Subcutaneous abdominal adipose tissue (tissue), 5 donors: ENCODE results near the gene NFASC.

Source experiments
- H3K27ac ChIP-seq: one replicate; pipeline ENCODE4 v1.7.0; 2013; ENCODE audit warnings: low read depth, mild to moderate bottlenecking, inconsistent platforms, low read length, moderate library complexity
- H3K27me3 ChIP-seq, 5 donors: one replicate each; pipeline ENCODE4 v1.7.0; 2013; ENCODE audit warnings: low read length in 5 of 5, inconsistent platforms in 1 of 5; ENCODE audit not compliant: control insufficient read depth in 5 of 5, insufficient read depth in 4 of 5
- H3K36me3 ChIP-seq, 5 donors: one replicate each; pipeline ENCODE4 v1.7.0; 2013; ENCODE audit warnings: low read length in 5 of 5; ENCODE audit not compliant: control insufficient read depth in 5 of 5, insufficient read depth in 5 of 5
- H3K4me1 ChIP-seq, 5 donors: one replicate each; pipeline ENCODE4 v1.7.0; 2013; ENCODE audit warnings: low read length in 5 of 5, mild to moderate bottlenecking in 3 of 5, moderate library complexity in 1 of 5; ENCODE audit not compliant: control insufficient read depth in 5 of 5, insufficient read depth in 5 of 5
- H3K4me3 ChIP-seq, 5 donors: one replicate each; pipeline ENCODE4 v1.7.0; 2013; ENCODE audit warnings: low read length in 5 of 5, low read depth in 1 of 5
- H3K9ac ChIP-seq, 5 donors: one replicate each; pipeline ENCODE4 v1.7.0; 2013; ENCODE audit warnings: low read length in 5 of 5, mild to moderate bottlenecking in 4 of 5, moderate library complexity in 3 of 5
- H3K9me3 ChIP-seq, 5 donors: one replicate each; pipeline ENCODE4 v1.7.0; 2013; ENCODE audit warnings: low read length in 5 of 5; ENCODE audit not compliant: control insufficient read depth in 5 of 5
- donor health status: healthy.
- donor health status: healthy.
- donor health status: healthy.
- donor health status: healthy.
- donor health status: healthy.

The NFASC gene

GRCh38 chr1:204896023-204896422 is 25.4 kb downstream of the NFASC start:
- H3K4me1 ChIP-seq: peaks cover 0 to 4% (median 0%) of the 10 kb centered on the region in 5 donors
- peaks cover 0 to 8% (median 2%) of the 10 kb centered on the region in 5 donors for H3K27me3 ChIP-seq
- H3K9ac ChIP-seq: no peak overlapping the region
- H3K36me3 ChIP-seq: no peaks in the 10 kb centered on the region
- no peaks in the 10 kb centered on the region for H3K9me3 ChIP-seq
- H3K27ac ChIP-seq: no peak overlapping the region
- H3K4me3 ChIP-seq: no peak overlapping the region

GRCh38 chr1:204896787-204897469 is 26.3 kb downstream of the NFASC start:
- peaks cover 0 to 4% (median 0%) of the 10 kb centered on the region in 5 donors for H3K4me1 ChIP-seq
- no peak overlapping the region for H3K9ac ChIP-seq
- no peak overlapping the region for H3K27ac ChIP-seq
- H3K9me3 ChIP-seq: no peaks in the 10 kb centered on the region
- H3K4me3 ChIP-seq: no peak overlapping the region
- no peaks in the 10 kb centered on the region for H3K36me3 ChIP-seq
- peaks cover 0 to 8% (median 2%) of the 10 kb centered on the region in 5 donors for H3K27me3 ChIP-seq

- Histone ChIP-seq H3K4me3 (no peak overlapping the region), H3K9ac (no peak overlapping the region), H3K27me3 (peaks cover 0 to 8% (median 2%) of the 10 kb centered on the region in 5 donors), H3K4me1 (no peaks in the 10 kb centered on the region), H3K9me3 (no peaks in the 10 kb centered on the region), H3K27ac (no peak overlapping the region), H3K36me3 (no peaks in the 10 kb centered on the region)
These were observed 30.1 kb downstream of the NFASC start for GRCh38 chr1:204900721-204901120.

GRCh38 chr1:204902671-204903070 is 32.0 kb downstream of the NFASC start:
- no peaks in the 10 kb centered on the region for H3K36me3 ChIP-seq
- peaks cover 0 to 8% (median 2%) of the 10 kb centered on the region in 5 donors for H3K27me3 ChIP-seq
- H3K4me1 ChIP-seq: no peaks in the 10 kb centered on the region
- H3K27ac ChIP-seq: no peak overlapping the region
- H3K9ac ChIP-seq: no peak overlapping the region
- no peak overlapping the region for H3K4me3 ChIP-seq
- peaks cover 0 to 2% (median 0%) of the 10 kb centered on the region in 5 donors for H3K9me3 ChIP-seq

- Histone ChIP-seq H3K9me3 (peaks cover 0 to 2% (median 0%) of the 10 kb centered on the region in 5 donors), H3K4me3 (no peak overlapping the region), H3K4me1 (no peaks in the 10 kb centered on the region), H3K36me3 (no peaks in the 10 kb centered on the region), H3K27me3 (peaks cover 0 to 1% (median 0%) of the 10 kb centered on the region in 5 donors), H3K27ac (no peak overlapping the region), H3K9ac (no peak overlapping the region)
These were observed 33.7 kb downstream of the NFASC start for GRCh38 chr1:204904228-204904810.

GRCh38 chr1:204909109-204909508 is 38.4 kb downstream of the NFASC start:
- no peaks in the 10 kb centered on the region for H3K36me3 ChIP-seq
- peaks cover 0 to 2% (median 0%) of the 10 kb centered on the region in 5 donors for H3K9me3 ChIP-seq
- H3K4me1 ChIP-seq: no peaks in the 10 kb centered on the region
- no peak overlapping the region for H3K9ac ChIP-seq
- no peak overlapping the region for H3K27ac ChIP-seq
- no peaks in the 10 kb centered on the region for H3K27me3 ChIP-seq
- H3K4me3 ChIP-seq: no peak overlapping the region

- Histone ChIP-seq H3K27ac (no peak overlapping the region), H3K4me1 (peaks cover 0 to 2% (median 0%) of the 10 kb centered on the region in 5 donors), H3K36me3 (no peaks in the 10 kb centered on the region), H3K27me3 (no peaks in the 10 kb centered on the region), H3K9ac (no peak overlapping the region), H3K4me3 (no peak overlapping the region), H3K9me3 (no peaks in the 10 kb centered on the region)
These were observed 45.3 kb downstream of the NFASC start for GRCh38 chr1:204915861-204916495.

GRCh38 chr1:204917802-204918201 is 47.1 kb downstream of the NFASC start:
- no peaks in the 10 kb centered on the region for H3K36me3 ChIP-seq
- H3K4me1 ChIP-seq: peaks cover 0 to 2% (median 0%) of the 10 kb centered on the region in 5 donors
- H3K27me3 ChIP-seq: peaks cover 0 to 4% (median 1%) of the 10 kb centered on the region in 5 donors
- H3K9ac ChIP-seq: no peak overlapping the region
- H3K4me3 ChIP-seq: no peak overlapping the region
- H3K27ac ChIP-seq: no peak overlapping the region
- no peaks in the 10 kb centered on the region for H3K9me3 ChIP-seq

GRCh38 chr1:204920511-204920910 is 49.8 kb downstream of the NFASC start:
- Histone ChIP-seq H3K9me3 (no peaks in the 10 kb centered on the region), H3K9ac (no peak overlapping the region), H3K4me3 (no peak overlapping the region), H3K4me1 (peaks cover 0 to 2% (median 0%) of the 10 kb centered on the region in 5 donors), H3K36me3 (no peaks in the 10 kb centered on the region), H3K27ac (no peak overlapping the region), H3K27me3 (peaks cover 0 to 12% (median 6%) of the 10 kb centered on the region in 5 donors)

- Histone ChIP-seq H3K9ac (no peak overlapping the region), H3K27me3 (peaks cover 0 to 12% (median 6%) of the 10 kb centered on the region in 5 donors), H3K36me3 (no peaks in the 10 kb centered on the region), H3K9me3 (no peaks in the 10 kb centered on the region), H3K4me1 (peaks cover 0 to under 1% (median 0%) of the 10 kb centered on the region in 5 donors), H3K4me3 (no peak overlapping the region), H3K27ac (no peak overlapping the region)
These were observed 50.3 kb downstream of the NFASC start for GRCh38 chr1:204920967-204921366.
